Endothelial cell of umbilical vein (primary cell): ENCODE measurements around the gene KCNB1. TPM values are rescaled to one million over a fixed set of nuclear protein-coding genes. Genes with fewer than 3 reads are reported as not detected.

Source experiments
- BruUV-seq: library from RNA; stranded (reverse); fragments of 400-500 nt; replicated peaks from 2 replicates; lab custom pipeline; 2021; lab: Mats Ljungman, UMichigan
- CTCF ChIA-PET: fragments of 300-600, 350-600 bp; sonication (Branson Sonifier 250); formaldehyde crosslinking; loops from one replicate; lab custom pipeline; 2021; ENCODE audit warnings: antibody characterized with exemption, inconsistent platforms; lab: Charles Lee
- POLR2A ChIA-PET: fragments of 300-600, 350-600 bp; sonication (Branson Sonifier 250); formaldehyde crosslinking; loops from one replicate; lab custom pipeline; 2021; ENCODE audit warnings: antibody characterized with exemption, inconsistent platforms; lab: Charles Lee
- DNase-seq: peaks from one replicate; pipeline ENCODE4 v3.0.0-alpha.2; 2011; ENCODE audit warnings: low read depth, low spot score
- FAIRE-seq: peaks from 2 replicates; lab custom pipeline; 2011; peaks lifted over from hg19 to GRCh38; lab: Jason Lieb, UNC
- H2AFZ ChIP-seq: 2 replicates; pipeline ENCODE4 v1.6.0; 2012; ENCODE audit warnings: low read depth, low read length, control low read depth, inconsistent platforms
- H3K27ac ChIP-seq: 2 replicates; pipeline ENCODE4 v1.5.1; 2011; ENCODE audit warnings: low read depth, mild to moderate bottlenecking, control low read depth, low read length, moderate library complexity; ENCODE audit not compliant: insufficient read depth
- H3K27me3 ChIP-seq, 2 experiments: 2 replicates each; pipeline versions ENCODE4 v1.6.0 to v1.6.1; 2011; ENCODE audit warnings: low read length in 2 of 2, mixed read lengths in 1 of 2; ENCODE audit not compliant: control insufficient read depth in 2 of 2, insufficient read depth in 2 of 2
- H3K36me3 ChIP-seq, 2 experiments: 2 replicates in 1 of 2; 3 replicates in 1 of 2; pipeline ENCODE4 v1.5.1; 2011; ENCODE audit warnings: low read length in 2 of 2, mild to moderate bottlenecking in 1 of 2, moderate library complexity in 1 of 2; ENCODE audit not compliant: control insufficient read depth in 2 of 2, insufficient read depth in 2 of 2; ENCODE audit errors: extremely low read depth in 1 of 2
- H3K4me1 ChIP-seq: 3 replicates; pipeline ENCODE4 v1.5.1; 2011; ENCODE audit warnings: mild to moderate bottlenecking, low read length; ENCODE audit not compliant: control insufficient read depth, insufficient read depth; ENCODE audit errors: extremely low read depth
- H3K4me2 ChIP-seq: 2 replicates; pipeline ENCODE4 v1.6.1; 2011; ENCODE audit warnings: low read length, control low read depth, mixed read lengths; ENCODE audit not compliant: insufficient read depth
- H3K4me3 ChIP-seq, 3 experiments: fragments of 200-600 bp in 1 of 3; sonication (generic), shearing (Covaris generic) in 1 of 3; replicated peaks in 1 of 3; 2 replicates each; pipeline ENCODE4 v1.5.1; 2011 to 2016; ENCODE audit warnings: control low read depth in 3 of 3, low read length in 3 of 3, mild to moderate bottlenecking in 2 of 3, inconsistent platforms in 1 of 3, low read depth in 1 of 3, moderate library complexity in 1 of 3; ENCODE audit not compliant: insufficient read depth in 1 of 3
- H3K79me2 ChIP-seq: 2 replicates; pipeline ENCODE4 v1.6.0; 2012; ENCODE audit warnings: low read length, inconsistent platforms; ENCODE audit not compliant: control insufficient read depth, insufficient read depth
- H3K9ac ChIP-seq: replicated peaks from 2 replicates; pipeline ENCODE3; 2011; ENCODE audit warnings: low read length, control low read depth; ENCODE audit not compliant: insufficient read depth; ENCODE audit errors: extremely low read depth
- H3K9me1 ChIP-seq: replicated peaks from 3 replicates; pipeline ENCODE4 v1.6.0; 2011; ENCODE audit warnings: mild to moderate bottlenecking, low read length; ENCODE audit not compliant: control insufficient read depth, insufficient read depth; ENCODE audit errors: extremely low read depth
- H3K9me3 ChIP-seq: replicated peaks from 2 replicates; pipeline ENCODE4 v1.5.1; 2012; ENCODE audit warnings: low read length, inconsistent platforms; ENCODE audit not compliant: control insufficient read depth, insufficient read depth
- H4K20me1 ChIP-seq: replicated peaks from 2 replicates; pipeline ENCODE3; 2011; ENCODE audit warnings: mild to moderate bottlenecking, low read length; ENCODE audit not compliant: control insufficient read depth, insufficient read depth; ENCODE audit errors: extremely low read depth
- CTCF ChIP-seq, 2 donors: IDR thresholded peaks; 1 replicate in 1 of 2; 2 replicates in 1 of 2; pipeline ENCODE4 v1.5.1; 2011; ENCODE audit warnings: low read length in 2 of 2, mild to moderate bottlenecking in 2 of 2, moderate library complexity in 2 of 2, control low read depth in 1 of 2, inconsistent platforms in 1 of 2, low read depth in 1 of 2; ENCODE audit not compliant: insufficient read depth in 1 of 2; ENCODE audit errors: extremely low read depth in 1 of 2
- EZH2 ChIP-seq: IDR thresholded peaks from 2 replicates; pipeline ENCODE4 v1.6.1; 2012; ENCODE audit warnings: borderline replicate concordance, low read depth, mild to moderate bottlenecking, moderate library complexity, low read length, inconsistent platforms; ENCODE audit not compliant: severe bottlenecking
- FOS ChIP-seq: IDR thresholded peaks from 2 replicates; pipeline ENCODE4 v1.6.1; 2011; ENCODE audit warnings: mild to moderate bottlenecking, low read length, moderate library complexity, borderline replicate concordance; ENCODE audit not compliant: insufficient read depth
- GATA2 ChIP-seq: IDR thresholded peaks from 2 replicates; pipeline ENCODE4 v1.7.0; 2011; ENCODE audit warnings: low read depth, mild to moderate bottlenecking, moderate library complexity, mixed read lengths, low read length; ENCODE audit not compliant: insufficient read length, insufficient read depth
- MYC ChIP-seq: IDR thresholded peaks from one replicate; pipeline ENCODE4 v1.6.1; 2011; ENCODE audit warnings: mild to moderate bottlenecking, low read depth, low read length
- POLR2A ChIP-seq: IDR thresholded peaks from 2 replicates; pipeline ENCODE4 v1.6.1; 2012; ENCODE audit warnings: low read depth, mild to moderate bottlenecking, control low read depth, low read length
- POLR2AphosphoS5 ChIP-seq: IDR thresholded peaks from 2 replicates; pipeline ENCODE4 v1.6.1; 2012; ENCODE audit warnings: low read depth, mild to moderate bottlenecking, control low read depth, low read length, moderate library complexity; ENCODE audit not compliant: insufficient read depth
- dilution Hi-C: fragments of 300-500 bp; cut with MboI; formaldehyde crosslinking; loops from one replicate; pipeline ENCODE4 v1.15.0; 2019; ENCODE audit warnings: low sequenced_read_pairs; ENCODE audit not compliant: extremely low pct_ligation_motif_present
- intact Hi-C: fragments of 100-400 bp; cut with micrococcal nuclease; formaldehyde crosslinking; loops from one replicate; pipeline ENCODE4 v1.10.0; 2022
- polyA plus RNA-seq, 4 experiments: library from polyadenylated mRNA; depleted of rRNA in 3 of 4; stranded (reverse) in 3 of 4; unstranded in 1 of 4; fragments of >200 nt; gene quantifications; 2 replicates each; pipeline versions ENCODE4 v1.2.1 to v1.2.3, GENCODE V29; 2011 to 2012; ENCODE audit warnings: missing spikeins in 1 of 4
- total RNA-seq: library from RNA; stranded (reverse); gene quantifications from 2 replicates; pipeline ENCODE4 v1.2.3, GENCODE V29; 2021

The KCNB1 gene
- total and polyA plus RNA-seq, 2 donors (not counting 3 experiments of a cell fraction or from before 2014, with no cell fraction given), result not detected

- Histone ChIP-seq H3K4me3 (no peak overlapping the region), H3K4me2 (no peak overlapping the region), H3K9me3 (no peaks in the 10 kb centered on the region), H3K36me3 (no peaks in the 10 kb centered on the region), H2AFZ (no peak overlapping the region), H3K9me1 (no peaks in the 10 kb centered on the region), H3K9ac (no peak overlapping the region), H3K27me3 (peaks cover 6 to 7% of the 10 kb centered on the region in 2 experiments), H3K27ac (no peak overlapping the region), H3K4me1 (no peaks in the 10 kb centered on the region), H4K20me1 (no peaks in the 10 kb centered on the region), H3K79me2 (no peaks in the 10 kb centered on the region)
- intact Hi-C loops, result no loop called here
- ChIA-PET CTCF (interaction anchor here (1.3 kb wide), 1 partner anchor 10 kb away, joined by 5 read pairs; no protein-coding TSS in a partner anchor), POLR2A (no interaction called here)
- DNase-seq (no peak), FAIRE-seq (no peak)
- BruUV-seq, result no TSS peak
- no peak for TF ChIP-seq POLR2A
- no peak for TF ChIP-seq POLR2AphosphoS5
- no peak for TF ChIP-seq GATA2
- no peak for TF ChIP-seq FOS
- no peak for TF ChIP-seq EZH2
- no peak for TF ChIP-seq CTCF (IDR thresholded peaks at IDR 0.05; ENCODE audit: extremely low read depth in 1 of 2, insufficient read depth in 1 of 2, low read depth in 1 of 2, low read length in 2 of 2)
- TF ChIP-seq MYC, result no peak
- dilution Hi-C loops, result no loop called here
Observed at GRCh38 chr20:49353348-49353747, 129.1 kb downstream of the KCNB1 start.
